Neuronal stem cell (in vitro differentiated cells): ENCODE data around the gene ETNK1. TPM values are rescaled to one million over a fixed set of nuclear protein-coding genes. Genes with fewer than 3 reads are reported as not detected.

Source experiments
- DNase-seq: peaks from one replicate; pipeline ENCODE4 v3.0.0-alpha.2; 2013; ENCODE audit warnings: low spot score
- H2AFZ ChIP-seq: one replicate; pipeline ENCODE4 v1.6.1; 2013; ENCODE audit warnings: mild to moderate bottlenecking, low read length, inconsistent platforms
- H2AK5ac ChIP-seq: 2 replicates; pipeline ENCODE4 v1.6.1; 2013; ENCODE audit warnings: low read depth, mild to moderate bottlenecking, inconsistent platforms, low read length, moderate library complexity, mixed read lengths
- H2BK120ac ChIP-seq: 2 replicates; pipeline ENCODE4 v1.6.1; 2013; ENCODE audit warnings: low read depth, mild to moderate bottlenecking, inconsistent platforms, low read length, moderate library complexity, mixed read lengths
- H2BK12ac ChIP-seq: one replicate; pipeline ENCODE4 v1.6.1; 2013; ENCODE audit warnings: low read length, inconsistent platforms
- H2BK15ac ChIP-seq: 2 replicates; pipeline ENCODE4 v1.6.1; 2013; ENCODE audit warnings: mild to moderate bottlenecking, low read length, inconsistent platforms, mixed read lengths
- H2BK5ac ChIP-seq: one replicate; pipeline ENCODE4 v1.6.1; 2013; ENCODE audit warnings: inconsistent platforms, mild to moderate bottlenecking, low read length, moderate library complexity
- H3K14ac ChIP-seq: one replicate; pipeline ENCODE4 v1.6.1; 2013; ENCODE audit warnings: low read length, inconsistent platforms
- H3K18ac ChIP-seq: 2 replicates; pipeline ENCODE4 v1.6.1; 2013; ENCODE audit warnings: low read length, inconsistent platforms
- H3K23ac ChIP-seq: 2 replicates; pipeline ENCODE4 v1.6.1; 2013; ENCODE audit warnings: low read depth, mild to moderate bottlenecking, mixed read lengths, low read length, inconsistent platforms; ENCODE audit not compliant: poor library complexity
- H3K27ac ChIP-seq: replicated peaks from 3 replicates; pipeline ENCODE4 v1.5.1; 2013; ENCODE audit warnings: low read length, inconsistent platforms
- H3K27me3 ChIP-seq, 3 experiments: 2 replicates each; pipeline ENCODE4 v1.6.1; 2013; ENCODE audit warnings: low read length in 3 of 3, mild to moderate bottlenecking in 2 of 3, inconsistent platforms in 1 of 3, low read depth in 1 of 3, mixed read lengths in 1 of 3, moderate library complexity in 1 of 3; ENCODE audit not compliant: control insufficient read depth in 3 of 3, insufficient read depth in 3 of 3
- H3K36me3 ChIP-seq, 2 donors: replicated peaks in 1 of 2; 2 replicates each; pipeline ENCODE4 v1.6.1; 2013; ENCODE audit warnings: low read length in 2 of 2; ENCODE audit not compliant: control insufficient read depth in 2 of 2, insufficient read depth in 2 of 2
- H3K4ac ChIP-seq: 2 replicates; pipeline ENCODE4 v1.6.1; 2013; ENCODE audit warnings: inconsistent platforms, mild to moderate bottlenecking, low read length, moderate library complexity
- H3K4me1 ChIP-seq, 2 donors: 1 replicate in 1 of 2; 2 replicates in 1 of 2; pipeline ENCODE4 v1.6.1; 2013; ENCODE audit warnings: low read length in 2 of 2, low read depth in 1 of 2; ENCODE audit not compliant: control insufficient read depth in 2 of 2, insufficient read depth in 1 of 2
- H3K4me2 ChIP-seq: one replicate; pipeline ENCODE4 v1.6.1; 2013; ENCODE audit warnings: mild to moderate bottlenecking, low read length, inconsistent platforms; ENCODE audit not compliant: insufficient read depth, poor library complexity, severe bottlenecking
- H3K4me3 ChIP-seq, 2 donors: 2 replicates each; pipeline ENCODE4 v1.5.1; 2013; ENCODE audit warnings: low read length in 2 of 2, mild to moderate bottlenecking in 2 of 2, inconsistent platforms in 1 of 2, moderate library complexity in 1 of 2
- H3K79me1 ChIP-seq: one replicate; pipeline ENCODE4 v1.6.1; 2013; ENCODE audit warnings: low read depth, mild to moderate bottlenecking, inconsistent platforms, low read length, moderate library complexity
- H3K9ac ChIP-seq: one replicate; pipeline ENCODE4 v1.6.1; 2013; ENCODE audit warnings: mild to moderate bottlenecking, low read depth, low read length, inconsistent platforms; ENCODE audit not compliant: poor library complexity
- H3K9me3 ChIP-seq, 2 donors: replicated peaks in 1 of 2; 2 replicates each; pipeline versions ENCODE3 to v1.6.1; 2013; ENCODE audit warnings: low read length in 2 of 2, mild to moderate bottlenecking in 2 of 2, inconsistent platforms in 1 of 2, low read depth in 1 of 2, mixed read lengths in 1 of 2, moderate library complexity in 1 of 2; ENCODE audit not compliant: control insufficient read depth in 2 of 2, insufficient read depth in 1 of 2
- H4K8ac ChIP-seq: one replicate; pipeline ENCODE4 v1.6.1; 2013; ENCODE audit warnings: low read depth, mild to moderate bottlenecking, inconsistent platforms, low read length, moderate library complexity
- H4K91ac ChIP-seq: one replicate; pipeline ENCODE4 v1.6.1; 2013; ENCODE audit warnings: low read length, low read depth, mild to moderate bottlenecking, inconsistent platforms; ENCODE audit not compliant: poor library complexity
- WGBS, 2 donors: extraction: QIAGEN DNeasy Blood & Tissue Kit; methylation state at CpG; one replicate each; pipeline ENCODE4 v1.1.7; 2013; ENCODE audit warnings: missing lambda C conversion rate in 2 of 2, mixed read lengths in 1 of 2; ENCODE audit not compliant: insufficient read length in 2 of 2, insufficient replicate concordance in 1 of 2; ENCODE audit errors: extremely low coverage in 2 of 2; 5-methylcytosine and 5-hydroxymethylcytosine counted together
- small RNA-seq: library from polyadenylated mRNA; stranded (forward); fragments of <200 nt; extraction: miRNeasy Mini kit (QIAGEN cat#:217004); gene quantifications from one replicate; pipeline ENCODE3, GENCODE V24; 2013; ENCODE audit not compliant: insufficient read depth

The ETNK1 gene

DNA sequence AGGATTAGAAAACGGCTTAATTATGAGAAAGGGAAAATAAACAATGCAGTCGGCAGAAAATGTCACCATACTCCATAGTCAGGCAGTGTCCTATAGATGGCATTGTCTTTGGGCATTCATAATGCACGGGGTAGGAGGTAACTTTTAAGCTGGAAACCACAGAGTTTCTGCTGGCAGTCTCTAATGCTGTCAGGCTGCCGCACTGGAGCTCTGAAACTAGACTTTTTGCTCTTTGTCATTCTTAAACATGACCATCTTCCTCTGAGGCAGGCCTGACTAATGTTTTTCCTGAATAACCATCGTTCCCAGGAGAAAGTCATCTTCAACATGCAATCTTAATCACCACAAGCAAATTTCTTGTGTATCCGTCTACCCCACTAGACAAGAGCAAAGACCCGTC, 108.8 kb downstream of the ETNK1 start:
- Histone ChIP-seq H3K4me1 (peaks cover 0 to 4% of the 10 kb centered on the region in 2 donors), H2AK5ac (no peak overlapping the region), H3K23ac (no peak overlapping the region), H3K27me3 (no peaks in the 10 kb centered on the region), H2BK12ac (no peak overlapping the region), H3K18ac (no peak overlapping the region), H2BK120ac (no peak overlapping the region), H2AFZ (no peak overlapping the region), H3K36me3 (no peaks in the 10 kb centered on the region), H4K91ac (no peak overlapping the region), H3K14ac (no peak overlapping the region), H2BK5ac (no peak overlapping the region), H3K4ac (no peak overlapping the region), H3K9me3 (no peaks in the 10 kb centered on the region), H3K9ac (no peak overlapping the region), H3K4me3 (no peak overlapping the region), H2BK15ac (no peak overlapping the region), H3K4me2 (no peak overlapping the region), H4K8ac (no peak overlapping the region), H3K27ac (no peak overlapping the region), H3K79me1 (no peaks in the 10 kb centered on the region)
- no peak for DNase-seq
- no CpG with 5 or more reads among the region's 7 CpGs for WGBS, 2 donors

DNA sequence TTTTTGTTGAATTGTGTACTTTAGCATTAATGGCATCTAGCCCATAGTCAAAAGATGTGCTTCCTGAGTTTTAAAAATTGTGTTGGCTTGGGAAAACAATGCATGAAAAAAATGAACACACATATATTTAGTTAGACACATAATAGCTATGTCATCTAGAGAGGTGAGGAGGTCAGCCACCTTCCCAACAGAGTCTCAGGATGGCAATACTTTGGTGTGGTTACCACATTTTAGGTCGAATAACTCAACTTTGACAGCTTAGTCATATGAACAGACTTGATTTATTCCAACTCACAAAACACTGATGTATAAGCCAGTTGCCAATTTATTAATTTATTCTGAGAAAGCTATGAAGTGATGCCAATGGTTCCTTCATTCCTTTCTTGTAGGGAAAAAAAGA, 114.0 kb downstream of the ETNK1 start:
- Histone ChIP-seq H3K4me3 (no peak overlapping the region), H3K79me1 (no peaks in the 10 kb centered on the region), H2AFZ (no peak overlapping the region), H3K9me3 (no peaks in the 10 kb centered on the region), H3K4ac (no peak overlapping the region), H3K23ac (no peak overlapping the region), H3K27me3 (no peaks in the 10 kb centered on the region), H3K18ac (no peak overlapping the region), H3K4me2 (no peak overlapping the region), H3K4me1 (peaks cover 0 to 2% of the 10 kb centered on the region in 2 donors), H3K9ac (no peak overlapping the region), H2AK5ac (no peak overlapping the region), H3K14ac (no peak overlapping the region), H2BK5ac (no peak overlapping the region), H2BK12ac (no peak overlapping the region), H4K8ac (no peak overlapping the region), H3K27ac (no peak overlapping the region), H2BK120ac (no peak overlapping the region), H3K36me3 (no peaks in the 10 kb centered on the region), H2BK15ac (no peak overlapping the region), H4K91ac (no peak overlapping the region)
- no peak for DNase-seq
- no CpG with 5 or more reads among the region's 1 CpG for WGBS, 2 donors

Small RNAs within 50 kb of the gene (small RNA-seq; reads per million reads assigned to genes)
- not detected for gene RPS27P22
